Measurements from ENCODE around the gene RIF1.

Gene RIF1

GRCh38 chr2:151490276-151490675 is 80.6 kb downstream of the RIF1 start:
- Histone ChIP-seq H3K4me3 (ENCODE audit: low read depth, low read length, poor library complexity, severe bottlenecking) (no peak overlapping the region), H2AFZ (ENCODE audit: low read length) (no peak overlapping the region), H3K79me2 (ENCODE audit: insufficient read depth, low read length) (no peaks in the 10 kb centered on the region), H3K4me2 (ENCODE audit: low read length) (no peak overlapping the region), H3K27ac (ENCODE audit: low read depth, low read length, poor library complexity, severe bottlenecking) (no peak overlapping the region), H3K9me2 (ENCODE audit: low read depth, low read length) (no peaks in the 10 kb centered on the region), H3K4me1 (ENCODE audit: insufficient read depth, low read length, severe bottlenecking) (no peaks in the 10 kb centered on the region), H3K36me3 (ENCODE audit: insufficient read depth, low read length) (peaks cover 16% of the 10 kb centered on the region; the same call in 1 of the 2 replicates), H3F3A (ENCODE audit: insufficient read depth, low read length) (no peaks in the 10 kb centered on the region), H4K20me1 (ENCODE audit: insufficient read depth, low read length) (no peaks in the 10 kb centered on the region), H3K27me3 (ENCODE audit: insufficient read depth, low read length) (no peaks in the 10 kb centered on the region), H3K9me3 (ENCODE audit: low read length) (peaks cover 3% of the 10 kb centered on the region; the same call in 1 of the 2 replicates), H3K9ac (ENCODE audit: low read length) (no peak overlapping the region)
- no peak for TF ChIP-seq CTCF (IDR thresholded peaks at IDR 0.05; ENCODE audit: low read length)
- no peak for TF ChIP-seq EZH2 (IDR thresholded peaks at IDR 0.05; ENCODE audit: borderline replicate concordance, low read length)

GRCh38 chr2:151491496-151491895 is 81.8 kb downstream of the RIF1 start:
- no peak overlapping the region for H3K27ac ChIP-seq (ENCODE audit: low read depth, low read length, poor library complexity, severe bottlenecking)
- TF ChIP-seq CTCF (IDR thresholded peaks at IDR 0.05; ENCODE audit: low read length) (no peak), EZH2 (IDR thresholded peaks at IDR 0.05; ENCODE audit: borderline replicate concordance, low read length) (no peak)
- H3K36me3 ChIP-seq (ENCODE audit: insufficient read depth, low read length): 0 out of 2 replicates have a peak, but pooled peaks cover 4% of the 10 kb centered on the region
- H3K27me3 ChIP-seq (ENCODE audit: insufficient read depth, low read length): no peaks in the 10 kb centered on the region
- no peak overlapping the region for H3K4me3 ChIP-seq (ENCODE audit: low read depth, low read length, poor library complexity, severe bottlenecking)
- H3K79me2 ChIP-seq (ENCODE audit: insufficient read depth, low read length): no peaks in the 10 kb centered on the region
- no peaks in the 10 kb centered on the region for H3K9me3 ChIP-seq (ENCODE audit: low read length)
- no peaks in the 10 kb centered on the region for H4K20me1 ChIP-seq (ENCODE audit: insufficient read depth, low read length)
- no peak overlapping the region for H2AFZ ChIP-seq (ENCODE audit: low read length)
- H3K4me2 ChIP-seq (ENCODE audit: low read length): no peak overlapping the region
- H3K4me1 ChIP-seq (ENCODE audit: insufficient read depth, low read length, severe bottlenecking): no peaks in the 10 kb centered on the region
- H3F3A ChIP-seq (ENCODE audit: insufficient read depth, low read length): no peaks in the 10 kb centered on the region
- no peak overlapping the region for H3K9ac ChIP-seq (ENCODE audit: low read length)
- no peaks in the 10 kb centered on the region for H3K9me2 ChIP-seq (ENCODE audit: low read depth, low read length)

- Histone ChIP-seq H3F3A (ENCODE audit: insufficient read depth, low read length) (no peaks in the 10 kb centered on the region), H3K27me3 (ENCODE audit: insufficient read depth, low read length) (no peaks in the 10 kb centered on the region), H3K4me2 (ENCODE audit: low read length) (no peak overlapping the region), H3K4me3 (ENCODE audit: low read depth, low read length, poor library complexity, severe bottlenecking) (no peak overlapping the region), H3K79me2 (ENCODE audit: insufficient read depth, low read length) (no peaks in the 10 kb centered on the region), H4K20me1 (ENCODE audit: insufficient read depth, low read length) (no peaks in the 10 kb centered on the region), H3K9me2 (ENCODE audit: low read depth, low read length) (no peaks in the 10 kb centered on the region), H3K9me3 (ENCODE audit: low read length) (no peaks in the 10 kb centered on the region), H2AFZ (ENCODE audit: low read length) (no peak overlapping the region), H3K9ac (ENCODE audit: low read length) (no peak overlapping the region), H3K4me1 (ENCODE audit: insufficient read depth, low read length, severe bottlenecking) (no peaks in the 10 kb centered on the region), H3K27ac (ENCODE audit: low read depth, low read length, poor library complexity, severe bottlenecking) (no peak overlapping the region), H3K36me3 (ENCODE audit: insufficient read depth, low read length) (no peaks in the 10 kb centered on the region)
- TF ChIP-seq CTCF (IDR thresholded peaks at IDR 0.05; ENCODE audit: low read length) (no peak), EZH2 (IDR thresholded peaks at IDR 0.05; ENCODE audit: borderline replicate concordance, low read length) (no peak)
Observed at GRCh38 chr2:151498178-151498577, 88.5 kb downstream of the RIF1 start.

All from OCI-LY1 (cell line).